GM21576 (cell line): ENCODE results near the gene TTYH3.
"Not testable (repeated sequence)": the region's sequence is repeated elsewhere in the genome, so short reads cannot be mapped to it uniquely, and the experiment has no call there.

Source experiments
- ATAC-seq: cut with Tn5 transposase; IDR thresholded peaks from one replicate; pipeline ENCODE4 v1.9.1; 2021; ENCODE audit warnings: mild to moderate bottlenecking, moderate library complexity; ENCODE audit not compliant: unreplicated experiment

TTYH3 gene

DNA sequence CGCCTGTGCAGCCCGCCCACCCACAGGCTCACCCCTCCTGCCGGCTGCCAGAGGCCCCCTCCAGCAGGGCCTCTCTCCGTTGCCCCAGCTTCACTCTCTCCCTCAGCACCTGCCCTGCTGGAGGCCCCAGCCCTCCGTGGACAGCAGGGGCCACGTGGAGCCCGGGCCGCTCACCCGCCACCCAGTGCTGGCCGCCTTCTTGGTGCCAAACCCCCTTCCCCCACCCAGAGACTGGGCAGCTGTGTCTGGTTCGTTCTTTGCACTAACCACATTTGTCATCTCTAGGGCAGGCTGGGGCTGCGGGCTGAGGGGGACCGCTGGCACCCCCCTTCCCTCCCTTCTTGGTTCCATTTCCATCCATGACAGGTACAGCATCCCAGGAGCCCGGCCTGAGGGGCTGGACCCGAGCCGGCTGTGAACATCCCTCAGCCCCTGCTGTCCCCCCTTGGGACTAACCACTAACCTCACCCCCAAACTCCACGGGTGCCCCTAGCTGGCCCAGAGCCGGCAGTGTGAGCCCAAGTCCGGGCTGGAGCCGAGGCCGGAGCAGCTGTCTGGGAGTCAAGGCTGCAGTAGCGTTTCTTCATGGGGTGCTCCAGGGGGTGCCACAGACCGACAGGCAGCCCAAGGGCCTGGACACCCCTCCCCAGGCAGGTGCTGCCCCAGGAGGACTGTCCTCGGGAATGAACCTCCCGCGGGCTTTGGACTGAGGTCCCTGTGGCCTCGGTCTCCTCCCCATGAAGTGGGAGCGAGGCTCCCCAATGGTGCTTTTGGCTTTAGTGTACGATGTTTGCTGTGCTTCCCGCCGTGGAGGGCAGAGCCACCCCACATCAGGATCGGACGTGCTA lies 30.7 kb downstream of the TTYH3 start:
- no peak for ATAC-seq

DNA sequence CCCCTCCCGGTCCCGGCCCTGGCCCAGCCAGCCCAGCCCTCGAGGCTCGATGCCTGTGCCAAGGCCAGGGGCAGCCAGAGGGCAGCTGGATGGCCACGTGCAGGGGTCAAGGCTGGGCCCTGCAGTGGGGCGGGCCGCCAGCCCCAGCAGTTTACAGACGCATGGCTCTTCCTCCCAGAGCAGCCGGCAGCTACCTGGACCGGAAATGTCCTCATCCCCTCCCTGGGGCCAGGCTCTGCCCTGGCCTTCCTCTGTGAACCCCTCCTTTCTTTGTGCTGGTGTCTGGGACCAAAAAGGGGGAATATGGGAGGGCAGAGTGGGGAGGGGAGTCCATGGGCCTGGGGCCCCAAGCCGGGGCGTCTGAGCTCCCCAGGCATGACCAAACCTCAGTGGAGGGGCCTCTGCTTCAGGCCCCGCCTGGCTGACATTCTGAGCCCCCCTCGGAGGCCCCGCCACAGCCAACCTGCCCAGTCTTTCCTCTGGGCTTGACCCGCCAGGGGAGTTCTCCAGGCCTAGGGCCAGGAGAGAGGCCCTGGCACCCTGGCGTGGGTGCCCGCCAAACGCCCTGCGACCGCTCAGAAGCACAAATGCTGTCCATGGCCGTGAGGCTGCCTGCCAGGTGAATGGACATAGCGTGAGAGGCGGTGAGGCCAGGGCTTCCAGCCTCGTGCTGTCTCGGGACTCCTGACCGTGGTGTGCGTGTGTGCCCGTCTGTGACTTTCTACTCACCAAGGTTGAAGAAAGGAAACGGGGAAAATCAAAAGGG lies 31.5 kb downstream of the TTYH3 start:
- ATAC-seq: no peak

DNA sequence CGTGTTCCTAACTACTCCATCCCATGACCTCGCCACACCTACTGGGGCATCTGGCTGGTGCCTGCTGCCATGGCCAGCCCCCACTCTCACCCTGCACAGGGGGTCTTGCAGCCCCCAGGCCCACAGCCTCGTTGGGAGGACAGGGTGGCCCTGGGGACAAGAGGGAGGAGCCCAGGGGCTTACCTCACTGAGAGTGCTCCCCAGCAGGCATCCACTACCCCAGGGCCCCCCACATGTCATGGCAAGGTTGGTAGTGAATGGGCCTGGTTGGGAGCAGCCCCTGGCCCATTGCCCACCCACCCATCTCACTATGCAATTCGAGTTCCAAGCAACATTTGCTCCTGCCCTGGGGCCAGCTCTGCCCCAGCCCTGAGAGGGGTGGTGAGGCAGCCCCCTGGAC lies 32.2 kb downstream of the TTYH3 start:
- no peak for ATAC-seq

DNA sequence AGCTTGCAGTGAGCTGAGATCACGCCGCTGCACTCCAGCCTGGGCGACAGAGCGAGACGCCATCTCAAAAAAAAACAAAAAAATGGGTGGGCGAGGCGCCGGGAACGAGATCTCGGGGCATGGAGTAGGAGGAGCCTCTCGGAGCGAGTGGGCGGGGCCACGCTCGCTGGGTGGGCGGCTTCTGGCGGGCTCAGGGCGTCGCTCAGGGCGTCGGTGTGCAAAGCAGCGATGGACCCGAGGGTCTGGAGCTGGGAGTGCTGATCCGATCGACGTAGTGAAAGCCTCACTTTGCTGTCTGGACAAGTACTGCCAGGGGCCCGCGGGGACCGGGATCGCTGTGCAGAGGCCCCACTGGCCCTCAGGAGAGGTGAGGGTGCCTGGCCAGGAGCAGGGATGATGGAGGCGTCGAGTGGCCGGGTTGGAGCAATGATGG lies 33.6 kb downstream of the TTYH3 start:
- no peak for ATAC-seq

DNA sequence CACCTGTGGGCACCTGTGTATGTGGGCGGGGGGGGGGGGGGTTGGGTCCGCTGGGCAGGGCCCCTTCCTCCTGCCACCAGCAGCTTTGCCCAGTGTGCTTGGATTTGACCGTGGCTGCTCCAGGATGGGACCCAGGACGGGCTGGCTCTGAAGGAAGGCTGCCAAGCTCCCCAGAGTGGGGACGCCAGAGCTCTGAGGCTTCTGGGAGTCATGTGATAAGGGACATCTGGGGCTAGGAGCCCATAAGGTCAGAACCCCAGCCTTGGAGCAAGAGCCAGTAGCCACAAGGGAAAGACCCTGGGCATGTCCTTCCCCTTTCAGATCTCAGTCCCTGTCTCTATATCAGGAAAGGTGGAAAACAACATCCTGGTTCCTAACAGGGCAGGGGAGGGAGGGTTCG lies 34.4 kb downstream of the TTYH3 start:
- ATAC-seq: no peak

DNA sequence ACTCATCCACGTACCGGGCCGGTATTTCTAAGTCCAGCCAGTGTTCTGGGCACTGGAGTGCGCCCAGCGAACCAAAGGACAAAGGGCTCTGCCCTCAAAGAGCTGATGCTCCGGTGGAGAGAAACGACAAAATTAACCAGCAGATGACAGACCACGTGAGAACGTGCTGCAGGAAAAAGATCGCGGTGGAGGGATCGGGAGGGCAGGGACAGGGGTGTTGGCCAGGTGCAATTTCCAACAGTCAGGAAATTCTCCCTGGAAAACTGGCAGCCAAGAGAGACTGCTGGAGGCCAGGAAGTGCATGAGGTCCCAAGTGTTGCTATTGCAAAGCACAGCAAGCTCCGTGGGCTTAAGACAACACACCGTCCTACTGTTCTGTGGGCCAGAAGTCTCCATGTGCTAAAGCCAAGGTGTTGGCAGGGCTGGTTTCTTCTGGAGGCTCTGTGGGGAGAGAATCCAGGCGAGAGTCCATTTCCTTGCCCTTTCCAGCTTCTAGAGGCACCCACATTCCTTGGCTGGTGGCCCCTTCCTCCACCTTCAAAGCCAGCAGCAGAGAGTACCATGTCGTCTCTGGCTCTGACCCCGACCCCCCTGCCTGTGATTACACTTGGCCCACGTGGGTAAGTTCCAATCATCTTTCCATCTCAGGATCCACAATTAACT lies 34.9 kb downstream of the TTYH3 start:
- no peak for ATAC-seq

DNA sequence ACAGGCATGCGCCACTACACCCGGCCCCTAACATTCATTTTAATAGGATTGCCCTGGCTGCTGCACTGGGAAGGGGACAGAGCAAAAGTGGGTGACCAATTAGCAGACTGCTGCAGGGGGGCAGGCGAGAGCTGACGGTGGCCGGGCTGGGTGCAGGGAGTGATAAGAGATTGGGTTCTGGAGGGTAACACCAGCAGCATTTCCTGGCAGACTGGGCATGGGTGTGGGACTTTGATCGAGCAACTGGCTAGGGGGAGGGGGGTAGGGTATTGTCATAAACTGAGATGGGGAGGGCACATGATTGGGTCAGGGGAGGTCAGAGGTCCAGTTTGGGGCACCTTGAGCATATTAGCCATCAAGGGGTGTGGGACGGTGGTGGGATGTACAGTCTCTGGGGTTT lies 36.1 kb downstream of the TTYH3 start:
- ATAC-seq: no peak

DNA sequence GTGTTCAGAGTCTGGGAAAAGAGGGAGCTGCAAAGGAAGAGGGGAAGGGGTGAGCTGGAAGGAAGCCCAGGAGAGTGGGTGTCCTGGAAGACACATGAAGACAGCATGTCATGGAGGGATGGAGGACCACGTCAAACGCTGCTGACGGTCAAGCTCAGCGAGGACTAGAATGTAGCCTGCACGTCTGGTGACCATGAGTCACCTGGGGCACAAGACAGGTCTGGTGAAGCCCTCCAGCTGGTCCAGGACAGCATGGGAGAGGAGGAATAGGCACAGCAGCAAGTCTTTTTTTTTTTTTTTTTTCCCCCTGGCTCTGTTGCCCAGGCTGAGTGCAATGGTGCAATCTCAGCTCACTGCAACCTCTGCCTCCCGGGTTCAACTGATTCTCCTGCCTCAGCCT lies 36.6 kb downstream of the TTYH3 start:
- no peak for ATAC-seq

DNA sequence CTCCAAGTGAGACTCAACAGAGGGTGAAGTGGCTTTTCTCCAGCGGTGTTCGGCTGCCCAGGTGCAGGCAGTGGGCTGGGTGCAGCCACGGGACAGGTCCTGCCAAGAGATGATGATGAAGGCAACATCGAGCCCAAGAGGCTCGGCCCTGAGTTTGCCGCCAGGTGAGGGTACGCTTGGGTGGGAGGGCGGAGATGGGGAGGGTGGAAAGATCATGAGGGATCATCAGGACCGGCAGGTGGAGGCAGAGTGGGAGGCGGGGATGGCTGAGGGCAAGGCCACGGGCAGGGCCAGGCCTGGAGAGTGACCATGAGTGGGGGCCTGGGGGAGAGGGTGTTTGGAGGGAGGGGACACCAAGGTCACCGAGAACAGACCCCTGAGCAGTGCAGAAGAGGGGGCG lies 38.4 kb downstream of the TTYH3 start:
- ATAC-seq: no peak

DNA sequence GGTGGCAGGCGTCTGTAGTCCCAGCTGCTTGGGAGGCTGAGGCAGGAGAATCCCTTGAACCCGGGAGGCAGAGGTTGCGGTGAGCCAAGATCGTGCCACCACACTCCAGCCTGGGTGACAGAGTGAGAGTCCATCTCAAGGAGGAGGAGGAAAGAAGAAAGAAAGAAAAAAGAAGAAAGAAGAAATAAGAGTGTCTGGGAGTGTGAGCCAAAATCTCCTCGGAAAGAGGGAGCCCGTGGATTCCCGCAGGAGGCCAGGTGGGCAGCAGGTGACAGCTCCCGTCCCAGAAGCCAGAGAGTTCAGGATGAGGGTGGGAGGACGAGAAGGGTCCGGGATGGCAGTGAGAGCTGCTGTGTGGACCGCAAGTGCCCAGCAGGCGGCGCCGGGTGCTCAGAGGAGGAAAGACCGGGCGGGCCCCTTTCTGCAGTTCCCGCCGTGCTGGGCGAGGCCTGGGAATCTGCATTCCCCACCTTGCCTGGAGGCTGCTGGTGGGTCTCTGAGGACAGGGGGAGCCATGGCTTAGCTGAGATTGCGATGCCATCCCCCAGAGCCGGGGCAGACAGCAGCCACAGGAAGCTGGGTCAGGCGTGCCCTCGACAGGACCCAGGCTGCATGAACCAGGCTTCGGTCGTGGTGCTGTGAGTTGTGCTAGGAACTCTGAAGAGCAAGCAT lies 39.1 kb downstream of the TTYH3 start:
- ATAC-seq: no peak

DNA sequence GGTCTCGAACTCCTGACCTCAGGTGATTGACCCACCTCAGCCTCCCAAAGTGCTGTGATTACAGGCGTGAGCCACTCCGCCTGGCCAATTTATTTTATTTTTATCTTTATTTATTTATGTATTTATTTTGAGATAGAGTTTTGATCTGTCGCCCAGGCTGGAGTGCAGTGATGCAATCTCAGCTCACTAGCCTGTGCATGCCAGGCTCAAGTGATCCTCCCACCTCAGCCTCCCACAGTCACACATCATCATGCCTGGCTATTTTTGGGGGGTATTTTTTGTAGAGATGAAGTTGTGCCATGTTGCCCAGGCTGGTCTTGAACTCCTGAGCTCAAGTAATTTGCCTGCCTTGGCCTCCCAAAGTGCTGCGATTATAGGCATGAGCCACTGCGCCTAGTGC lies 41.4 kb downstream of the TTYH3 start:
- ATAC-seq: not testable (repeated sequence)

DNA sequence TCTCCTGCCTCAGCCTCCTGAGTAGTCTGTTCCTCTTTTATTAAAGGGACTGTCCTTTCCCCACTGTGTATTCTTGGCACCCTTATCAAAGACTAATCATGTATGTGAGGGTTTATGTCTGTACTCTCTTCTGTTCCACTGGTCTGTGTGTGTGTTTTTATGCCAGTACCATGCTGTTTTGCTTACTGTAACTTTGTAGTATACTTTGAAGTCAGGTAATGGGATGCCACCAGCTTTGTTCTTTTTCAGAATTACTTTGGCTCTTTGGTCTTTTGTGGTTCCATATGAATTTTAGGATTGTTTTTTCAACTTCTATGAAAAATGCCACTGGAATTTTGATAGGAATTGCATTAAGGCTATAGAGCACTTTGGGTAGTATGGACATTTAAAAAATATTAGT lies 42.1 kb downstream of the TTYH3 start:
- no peak for ATAC-seq

DNA sequence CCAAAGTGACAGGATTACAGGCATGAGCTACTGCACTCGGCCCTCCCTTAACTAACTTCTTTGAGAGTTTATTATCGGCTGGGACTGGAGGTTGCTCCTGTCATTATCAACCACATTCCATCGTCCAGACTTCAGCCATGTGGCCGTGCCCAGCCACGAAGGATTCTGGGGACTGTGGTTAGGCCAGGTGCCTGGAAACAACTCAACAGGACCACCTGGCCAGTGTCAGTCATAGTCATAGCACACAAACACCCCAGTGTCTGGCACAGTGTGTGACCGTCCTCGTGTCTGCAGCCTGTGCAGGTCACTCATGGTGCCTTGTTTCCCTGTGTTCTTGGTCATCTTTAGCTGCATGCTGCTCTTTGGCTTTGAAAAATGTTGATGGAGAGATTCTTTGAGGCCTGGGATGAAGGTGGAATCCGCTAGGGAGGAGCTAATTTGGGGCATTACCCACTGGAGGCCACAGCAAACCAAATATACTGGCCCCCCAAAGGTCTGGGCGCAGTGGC lies 43.5 kb downstream of the TTYH3 start:
- ATAC-seq: no peak

DNA sequence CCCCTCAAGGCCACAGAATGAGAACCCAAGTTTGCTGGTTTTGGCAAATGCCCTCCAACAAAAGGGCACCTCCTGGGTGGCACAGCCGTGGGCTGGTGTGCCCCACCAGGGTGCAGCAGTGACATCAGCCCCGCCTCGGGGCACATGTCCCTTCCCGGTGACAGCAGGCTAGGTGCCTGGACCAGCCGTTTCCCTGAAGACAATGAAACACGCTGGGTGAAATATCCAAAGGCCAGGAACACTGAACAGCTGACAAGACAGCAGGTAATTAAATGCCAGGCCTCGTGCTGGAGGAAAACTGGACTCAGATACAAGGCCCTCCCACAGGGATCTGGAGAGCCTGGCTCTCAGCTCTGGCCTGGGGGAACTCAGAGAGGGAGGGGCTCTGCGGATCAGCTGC lies 44.8 kb downstream of the TTYH3 start:
- not testable (repeated sequence) for ATAC-seq

DNA sequence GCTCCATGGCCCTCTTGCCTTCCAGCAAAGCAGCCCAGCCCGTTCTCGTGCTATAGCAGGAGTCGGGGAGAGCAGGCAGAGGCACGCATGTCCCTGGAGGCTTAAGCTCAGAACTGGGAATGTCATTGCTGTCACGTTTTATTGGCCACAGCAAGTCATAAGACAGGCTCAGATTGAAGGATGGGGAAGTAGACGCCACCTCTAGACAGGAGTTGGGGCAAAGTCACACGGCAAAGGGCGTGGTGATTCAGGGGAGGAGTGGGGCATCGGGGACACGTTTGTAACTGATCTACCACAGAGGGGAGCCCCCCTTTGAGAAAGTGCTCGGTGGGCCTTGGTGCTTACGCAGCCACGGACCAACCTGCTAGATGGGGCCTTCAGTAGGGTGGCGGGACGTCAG lies 46.7 kb downstream of the TTYH3 start:
- ATAC-seq: not testable (repeated sequence)

DNA sequence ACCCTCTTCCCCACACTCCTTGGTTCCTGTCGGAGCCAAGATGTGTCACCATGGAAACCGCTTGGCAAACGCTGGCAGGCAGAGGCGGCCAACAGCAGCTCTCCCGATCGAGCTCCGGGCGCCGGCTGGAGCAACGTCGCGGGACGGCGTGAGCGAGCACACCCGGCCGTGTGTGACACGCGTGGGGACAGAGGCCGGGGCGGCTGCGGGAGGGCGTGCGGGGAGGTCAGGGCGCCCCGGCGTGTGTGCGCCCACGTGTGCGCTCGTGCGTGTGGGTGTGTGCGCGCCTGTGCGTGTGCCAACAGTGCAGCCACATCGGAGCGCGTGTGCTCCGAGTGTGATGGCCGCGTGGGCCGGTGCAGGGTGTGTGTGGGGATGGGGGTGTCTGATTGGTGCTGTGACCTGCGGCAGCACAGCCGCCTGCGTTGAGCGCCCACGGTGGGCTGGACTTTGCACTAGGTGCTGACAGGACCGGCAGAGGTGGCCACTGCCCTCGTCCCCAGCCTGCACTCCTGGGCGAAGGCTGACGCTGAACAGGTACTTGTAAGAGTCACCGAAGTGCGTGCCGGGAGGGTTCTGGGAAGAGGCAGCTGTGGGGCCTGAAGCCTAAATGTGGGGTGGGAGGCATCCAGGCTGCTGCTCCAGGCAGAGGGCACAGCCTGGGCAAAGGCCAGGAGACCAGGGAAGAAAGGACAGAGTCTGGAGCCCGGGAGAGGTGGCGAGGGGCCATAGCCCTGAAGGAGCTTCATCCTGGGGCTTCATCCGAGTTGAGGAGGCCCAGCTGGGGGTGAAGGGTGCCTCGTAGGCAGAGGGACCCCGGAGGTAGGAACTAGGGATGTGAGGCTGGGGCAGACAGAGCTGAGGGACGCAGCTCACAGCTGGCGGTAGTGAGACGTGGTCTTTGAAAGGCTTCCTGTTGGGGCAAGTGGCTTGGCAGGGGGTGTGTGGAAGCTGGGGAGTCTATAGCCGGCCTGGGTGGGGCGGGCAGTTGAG lies 47.6 kb downstream of the TTYH3 start:
- not testable (repeated sequence) for ATAC-seq

DNA sequence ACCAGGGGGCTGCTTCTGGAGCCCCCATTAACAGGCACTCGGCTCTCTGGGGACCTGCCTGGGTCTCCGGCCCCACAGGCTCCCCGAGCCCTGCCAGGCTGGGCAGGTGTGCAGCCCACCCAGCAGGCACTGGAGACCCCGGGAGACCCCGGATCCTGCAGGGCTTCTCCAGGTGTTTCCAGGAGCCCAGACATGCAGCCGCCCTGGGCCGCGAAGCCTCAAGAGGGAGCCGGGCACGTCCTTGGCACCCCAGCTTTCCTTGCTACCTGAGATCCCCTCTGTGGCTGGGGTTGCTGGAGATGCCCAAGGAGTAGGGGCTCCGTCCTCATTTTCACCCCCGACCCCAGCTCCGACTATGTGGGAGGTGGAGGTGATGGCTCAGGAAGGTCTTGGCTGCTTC lies 48.5 kb downstream of the TTYH3 start:
- ATAC-seq: no peak

DNA sequence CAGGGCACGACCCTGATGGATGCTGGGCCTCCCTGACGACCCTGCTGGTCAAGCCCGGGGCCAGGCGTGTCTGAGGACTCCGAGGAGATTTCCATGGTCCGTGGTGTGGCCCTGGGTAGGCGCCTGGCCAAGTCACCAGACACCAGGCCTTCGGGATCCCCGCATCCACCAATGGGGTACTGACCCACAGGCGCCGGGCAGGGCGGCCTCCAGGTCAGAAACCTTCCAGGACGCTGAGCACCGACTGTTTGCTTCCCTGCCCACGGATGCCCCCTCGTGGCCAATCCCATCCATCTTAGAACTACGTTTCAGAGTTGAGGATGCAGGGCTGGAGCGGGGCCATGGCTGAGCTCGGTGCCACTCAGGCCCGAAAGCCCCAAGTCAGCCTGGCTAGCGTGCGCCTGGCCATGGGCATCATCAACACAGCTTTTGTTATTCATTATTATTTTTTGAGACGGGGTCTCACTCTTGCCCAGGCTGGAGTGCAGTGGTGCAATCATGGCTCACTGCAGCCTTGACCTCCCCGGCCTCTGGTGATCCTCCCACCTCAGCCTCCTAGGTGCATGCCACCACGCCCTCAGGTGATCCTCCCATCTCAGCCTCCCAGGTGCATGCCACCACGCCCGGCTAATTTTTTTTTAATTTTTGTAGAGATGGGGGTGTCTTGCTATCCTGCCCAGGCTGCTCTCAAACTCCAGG lies 49.2 kb downstream of the TTYH3 start:
- no peak for ATAC-seq
